Measurements from ENCODE around the gene CHID1.

Gene CHID1

DNA sequence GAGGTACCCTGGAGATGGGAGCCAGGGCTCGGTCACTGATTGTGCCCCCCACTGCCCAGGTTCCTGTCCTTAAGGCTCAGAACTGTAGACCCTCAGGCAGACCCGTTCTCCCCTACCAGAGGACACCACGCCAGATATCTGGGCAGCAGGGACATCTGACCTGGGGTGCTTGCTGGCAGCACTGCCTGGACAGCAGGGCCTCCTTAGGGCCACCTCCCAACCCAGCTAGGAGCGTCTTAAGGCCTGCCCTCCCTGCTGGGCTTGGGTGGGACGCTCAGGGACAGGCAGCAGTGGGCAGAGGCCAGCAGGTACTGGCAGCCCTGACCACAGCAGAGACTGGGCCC lies 71.4 kb downstream of the CHID1 start:
- H3K36me3 ChIP-seq (ENCODE audit: insufficient read depth, low read length) = peaks cover 54% of the 10 kb centered on the region
- H3K27me3 ChIP-seq (ENCODE audit: insufficient read depth, low read length) = no peaks in the 10 kb centered on the region

GRCh38 chr11:838441-839279 lies 72.0 kb downstream of the CHID1 start:
- Histone ChIP-seq H3K36me3 (ENCODE audit: insufficient read depth, low read length) (peaks cover 54% of the 10 kb centered on the region), H2AFZ (ENCODE audit: low read depth, low read length) (no peak overlapping the region), H3K4me3 (ENCODE audit: low read length) (no peak overlapping the region), H3K27me3 (ENCODE audit: insufficient read depth, low read length) (no peaks in the 10 kb centered on the region), H3K4me1 (ENCODE audit: insufficient read depth, low read length) (peaks cover 26% of the 10 kb centered on the region), H3K9me3 (ENCODE audit: low read length) (no peaks in the 10 kb centered on the region)

More for the DNA sequence above, 71.4 kb downstream of the CHID1 start:
- Histone ChIP-seq H2AFZ (ENCODE audit: low read depth, low read length) (no peak overlapping the region), H3K4me3 (ENCODE audit: low read length) (no peak overlapping the region), H3K9me3 (ENCODE audit: low read length) (no peaks in the 10 kb centered on the region), H3K4me1 (ENCODE audit: insufficient read depth, low read length) (peaks cover 28% of the 10 kb centered on the region)

DNA sequence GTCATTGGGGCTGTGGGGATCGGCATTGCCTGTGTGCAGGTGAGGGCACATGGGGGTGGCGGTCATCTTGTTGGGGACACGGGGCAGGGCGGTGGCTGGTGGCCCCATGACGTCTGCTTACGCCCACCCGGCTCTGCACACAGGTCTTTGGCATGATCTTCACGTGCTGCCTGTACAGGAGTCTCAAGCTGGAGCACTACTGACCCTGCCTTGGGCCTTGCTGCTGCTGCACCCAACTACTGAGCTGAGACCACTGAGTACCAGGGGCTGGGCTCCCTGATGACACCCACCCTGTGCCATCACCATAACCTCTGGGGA lies 72.7 kb downstream of the CHID1 start:
- no peaks in the 10 kb centered on the region for H3K27me3 ChIP-seq (ENCODE audit: insufficient read depth, low read length)
- H2AFZ ChIP-seq (ENCODE audit: low read depth, low read length) = no peak overlapping the region
- H3K4me3 ChIP-seq (ENCODE audit: low read length) = no peak overlapping the region
- H3K9me3 ChIP-seq (ENCODE audit: low read length) = no peaks in the 10 kb centered on the region
- H3K4me1 ChIP-seq (ENCODE audit: insufficient read depth, low read length) = peaks cover 25% of the 10 kb centered on the region
- H3K36me3 ChIP-seq (ENCODE audit: insufficient read depth, low read length) = peaks cover 54% of the 10 kb centered on the region

DNA sequence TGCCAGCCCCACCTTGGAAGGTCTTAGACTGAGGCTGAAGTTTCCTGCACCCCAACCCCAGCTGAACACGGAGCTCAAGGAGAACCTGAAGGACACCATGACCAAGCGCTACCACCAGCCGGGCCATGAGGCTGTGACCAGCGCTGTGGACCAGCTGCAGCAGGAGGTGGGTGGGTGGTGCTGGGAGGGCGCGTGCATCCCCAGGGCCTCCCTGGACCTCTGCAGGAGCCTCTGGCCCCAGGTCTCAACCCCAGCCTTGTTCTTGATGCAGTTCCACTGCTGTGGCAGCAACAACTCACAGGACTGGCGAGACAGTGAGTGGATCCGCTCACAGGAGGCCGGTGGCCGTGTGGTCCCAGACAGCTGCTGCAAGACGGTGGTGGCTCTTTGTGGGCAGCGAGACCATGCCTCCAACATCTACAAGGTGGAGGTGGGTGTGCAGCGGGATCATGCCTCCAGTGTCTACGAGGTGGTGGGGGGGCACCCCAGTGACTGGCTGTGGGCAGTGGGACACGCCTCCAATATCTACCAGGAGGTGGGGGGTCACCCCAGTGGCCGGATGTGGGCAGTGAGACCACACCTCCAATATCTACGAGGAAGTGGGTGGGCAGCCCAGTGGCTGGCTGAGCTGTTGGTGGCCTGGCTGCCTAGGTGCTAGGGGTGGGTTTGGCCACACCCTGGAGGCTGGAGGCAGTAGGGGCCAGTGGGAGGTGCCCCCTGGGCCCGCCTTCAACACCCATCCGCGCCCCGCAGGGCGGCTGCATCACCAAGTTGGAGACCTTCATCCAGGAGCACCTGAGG lies 73.2 kb downstream of the CHID1 start:
- Histone ChIP-seq H3K9me3 (ENCODE audit: low read length) (no peaks in the 10 kb centered on the region), H3K27me3 (ENCODE audit: insufficient read depth, low read length) (no peaks in the 10 kb centered on the region), H3K4me3 (ENCODE audit: low read length) (no peak overlapping the region), H3K36me3 (ENCODE audit: insufficient read depth, low read length) (peaks cover 54% of the 10 kb centered on the region), H2AFZ (ENCODE audit: low read depth, low read length) (no peak overlapping the region), H3K4me1 (ENCODE audit: insufficient read depth, low read length) (peaks cover 27% of the 10 kb centered on the region)

- no peaks in the 10 kb centered on the region for H3K27me3 ChIP-seq (ENCODE audit: insufficient read depth, low read length)
- H2AFZ ChIP-seq (ENCODE audit: low read depth, low read length) = no peak overlapping the region
- peaks cover 54% of the 10 kb centered on the region for H3K36me3 ChIP-seq (ENCODE audit: insufficient read depth, low read length)
- peaks cover 34% of the 10 kb centered on the region for H3K4me1 ChIP-seq (ENCODE audit: insufficient read depth, low read length)
- H3K4me3 ChIP-seq (ENCODE audit: low read length) = no peak overlapping the region
- H3K9me3 ChIP-seq (ENCODE audit: low read length) = no peaks in the 10 kb centered on the region
Observed at GRCh38 chr11:836700-837099, 73.9 kb downstream of the CHID1 start.

DNA sequence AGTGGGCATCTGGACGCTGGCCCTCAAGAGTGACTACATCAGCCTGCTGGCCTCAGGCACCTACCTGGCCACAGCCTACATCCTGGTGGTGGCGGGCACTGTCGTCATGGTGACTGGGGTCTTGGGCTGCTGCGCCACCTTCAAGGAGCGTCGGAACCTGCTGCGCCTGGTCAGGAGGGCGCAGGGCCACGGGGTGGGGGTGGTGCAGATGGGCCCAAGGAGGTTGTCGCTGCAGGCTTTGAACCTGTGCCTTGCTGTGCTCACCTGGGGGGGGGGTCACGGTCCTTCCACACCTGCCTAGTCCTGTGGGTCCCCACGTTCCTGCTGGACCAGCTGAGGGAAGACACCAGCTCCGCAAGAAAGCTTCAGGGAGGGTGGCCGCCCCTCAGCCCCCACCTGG lies 74.3 kb downstream of the CHID1 start:
- Histone ChIP-seq H3K36me3 (ENCODE audit: insufficient read depth, low read length) (peaks cover 53% of the 10 kb centered on the region), H3K27me3 (ENCODE audit: insufficient read depth, low read length) (peaks cover 1% of the 10 kb centered on the region), H3K4me1 (ENCODE audit: insufficient read depth, low read length) (peaks cover 36% of the 10 kb centered on the region)

DNA sequence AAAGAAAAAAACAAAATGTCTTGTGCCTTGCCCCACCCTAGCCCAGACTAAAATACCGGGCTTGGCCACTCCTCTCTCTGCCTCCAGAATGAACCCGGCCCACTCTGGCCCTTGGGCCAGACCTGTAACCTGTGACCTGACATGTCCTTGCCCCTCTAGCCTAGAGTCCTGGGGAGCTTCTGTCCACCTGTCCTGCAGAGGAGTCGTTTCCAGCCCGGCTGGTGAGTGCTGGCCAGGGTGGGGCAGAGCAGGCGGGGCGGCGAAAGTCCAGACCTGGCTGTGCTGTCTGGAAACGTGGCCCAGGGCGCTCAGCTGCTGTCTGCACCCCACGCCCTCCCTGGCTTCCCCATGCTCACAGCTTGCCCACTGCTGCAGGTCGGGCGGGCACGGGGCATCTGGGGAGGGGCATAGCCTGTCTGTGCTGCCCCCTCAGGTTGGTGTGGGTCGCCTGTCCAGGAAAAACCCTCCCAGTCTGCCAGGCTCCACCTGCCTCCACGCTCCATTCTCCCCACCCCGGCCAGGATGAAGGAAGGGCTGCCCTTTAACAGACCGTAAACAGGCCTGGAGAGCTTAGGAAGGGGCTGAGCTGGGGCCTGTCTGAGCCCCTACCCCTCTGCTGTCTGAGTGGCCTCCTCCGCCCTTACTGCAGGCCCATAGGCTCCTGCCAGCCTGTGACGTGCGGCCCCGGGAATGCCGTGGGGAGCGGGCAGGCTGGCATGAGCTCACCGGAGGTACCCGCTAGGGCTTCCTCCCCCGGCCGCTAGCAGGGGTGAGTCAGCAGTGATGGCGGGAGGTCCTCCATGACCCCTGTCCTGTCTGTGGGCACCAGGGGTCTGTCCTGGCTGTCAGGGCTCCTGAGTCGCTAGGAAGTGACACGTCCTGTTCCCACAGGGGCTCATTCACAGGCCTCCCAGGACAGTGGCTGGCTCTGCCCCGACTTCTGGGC lies 76.0 kb downstream of the CHID1 start:
- H3K4me3 ChIP-seq (ENCODE audit: low read length) = no peak overlapping the region

More for the DNA sequence above, 74.3 kb downstream of the CHID1 start:
- no peaks in the 10 kb centered on the region for H3K9me3 ChIP-seq (ENCODE audit: low read length)
- H2AFZ ChIP-seq (ENCODE audit: low read depth, low read length) = no peak overlapping the region
- H3K4me3 ChIP-seq (ENCODE audit: low read length) = no peak overlapping the region

GRCh38 chr11:833849-834311 lies 76.7 kb downstream of the CHID1 start:
- no peak overlapping the region for H2AFZ ChIP-seq (ENCODE audit: low read depth, low read length)
- no peaks in the 10 kb centered on the region for H3K9me3 ChIP-seq (ENCODE audit: low read length)
- peaks cover 50% of the 10 kb centered on the region for H3K4me1 ChIP-seq (ENCODE audit: insufficient read depth, low read length)
- H3K36me3 ChIP-seq (ENCODE audit: insufficient read depth, low read length) = peaks cover 29% of the 10 kb centered on the region
- peaks cover 7% of the 10 kb centered on the region for H3K27me3 ChIP-seq (ENCODE audit: insufficient read depth, low read length)
- H3K4me3 ChIP-seq (ENCODE audit: low read length) = peak overlapping the region; percentile 64

More for the DNA sequence above, 76.0 kb downstream of the CHID1 start:
- Histone ChIP-seq H3K9me3 (ENCODE audit: low read length) (no peaks in the 10 kb centered on the region), H3K4me1 (ENCODE audit: insufficient read depth, low read length) (peaks cover 42% of the 10 kb centered on the region), H2AFZ (ENCODE audit: low read depth, low read length) (no peak overlapping the region), H3K36me3 (ENCODE audit: insufficient read depth, low read length) (peaks cover 37% of the 10 kb centered on the region), H3K27me3 (ENCODE audit: insufficient read depth, low read length) (peaks cover 7% of the 10 kb centered on the region)

DNA sequence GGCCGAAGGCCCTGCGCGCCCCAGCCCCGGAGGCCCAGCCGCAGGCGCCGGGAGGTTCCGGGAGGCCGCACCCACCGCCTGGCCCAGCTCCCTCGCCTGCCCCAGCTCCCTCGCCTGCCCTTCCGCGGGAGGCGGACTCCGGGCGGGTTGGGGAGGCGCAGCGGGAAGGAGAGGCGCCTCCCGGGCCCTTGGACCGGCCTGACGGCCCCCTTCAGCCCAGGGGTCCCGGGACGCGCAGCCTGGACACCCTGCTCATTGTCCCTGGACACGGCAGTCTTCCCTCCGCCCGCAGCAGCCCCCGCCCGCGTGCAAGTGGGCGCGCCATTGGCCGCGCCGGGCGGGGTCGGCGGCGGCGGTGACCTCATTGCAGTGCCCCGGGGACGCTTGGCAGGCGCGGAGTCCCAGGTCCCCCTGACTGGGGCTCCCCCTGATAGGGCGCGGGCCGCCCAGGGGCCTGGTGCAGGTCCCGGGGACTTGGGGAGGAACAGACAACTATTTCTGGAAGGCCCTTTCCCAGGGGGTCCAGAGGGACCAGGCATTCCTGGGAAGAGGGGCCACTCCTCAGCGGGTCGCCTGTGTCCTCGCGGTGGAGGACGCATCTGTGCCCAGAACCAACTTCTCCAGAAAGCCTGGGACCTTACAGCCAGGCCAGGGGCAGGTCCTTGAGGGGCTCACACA lies 77.4 kb downstream of the CHID1 start:
- Histone ChIP-seq H3K4me1 (ENCODE audit: insufficient read depth, low read length) (peaks cover 56% of the 10 kb centered on the region), H3K9me3 (ENCODE audit: low read length) (no peaks in the 10 kb centered on the region), H3K4me3 (ENCODE audit: low read length) (peak overlapping the region; percentile 64), H2AFZ (ENCODE audit: low read depth, low read length) (no peak overlapping the region), H3K36me3 (ENCODE audit: insufficient read depth, low read length) (peaks cover 23% of the 10 kb centered on the region), H3K27me3 (ENCODE audit: insufficient read depth, low read length) (peaks cover 7% of the 10 kb centered on the region)

GRCh38 chr11:832529-833113 lies 78.0 kb downstream of the CHID1 start, which contains the start of gene CD151:
Gene CD151, plus strand, starts transcription at chr11:832952. Its CDS starts 3,118 bp downstream, at chr11:836070.
- Histone ChIP-seq H3K27me3 (ENCODE audit: insufficient read depth, low read length) (peaks cover 7% of the 10 kb centered on the region), H2AFZ (ENCODE audit: low read depth, low read length) (no peak within 1 kb of the TSS), H3K36me3 (ENCODE audit: insufficient read depth, low read length) (peaks cover 17% of the 10 kb centered on the region), H3K4me1 (ENCODE audit: insufficient read depth, low read length) (peaks cover 63% of the 10 kb centered on the region), H3K4me3 (ENCODE audit: low read length) (peak within 1 kb of the TSS; percentile 64), H3K9me3 (ENCODE audit: low read length) (no peaks in the 10 kb centered on the region)

DNA sequence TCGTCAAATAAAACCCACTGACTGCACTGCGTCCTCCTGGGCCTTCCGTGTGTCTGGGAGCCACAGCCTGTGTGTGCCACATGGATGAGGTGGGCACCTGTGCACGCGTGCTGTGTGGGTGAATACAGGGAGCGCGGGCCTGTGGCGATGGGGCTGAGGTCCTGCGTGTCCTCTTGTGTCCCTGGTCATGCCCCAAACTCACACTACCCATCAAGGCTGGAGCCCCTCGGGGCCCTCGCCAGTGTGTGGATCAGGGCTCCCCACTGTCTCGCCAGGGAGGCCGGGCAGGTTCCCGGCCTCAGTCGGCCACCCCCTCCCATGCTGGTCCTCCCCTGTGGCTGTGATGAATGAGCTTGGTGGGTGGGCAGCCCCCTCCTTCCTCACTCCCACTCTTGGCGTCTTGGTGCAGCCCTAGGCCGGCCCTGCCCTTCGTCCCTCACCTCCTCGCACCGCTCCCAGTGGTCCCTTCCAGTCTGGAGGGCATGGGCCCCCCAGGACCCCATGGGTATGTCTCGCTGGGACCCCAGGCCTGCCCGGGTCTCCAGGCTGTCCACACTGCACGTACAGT lies 78.6 kb downstream of the CHID1 start:
- Histone ChIP-seq H2AFZ (ENCODE audit: low read depth, low read length) (no peak overlapping the region), H3K36me3 (ENCODE audit: insufficient read depth, low read length) (peaks cover 12% of the 10 kb centered on the region), H3K27me3 (ENCODE audit: insufficient read depth, low read length) (peaks cover 7% of the 10 kb centered on the region), H3K4me1 (ENCODE audit: insufficient read depth, low read length) (peaks cover 68% of the 10 kb centered on the region), H3K9me3 (ENCODE audit: low read length) (no peaks in the 10 kb centered on the region), H3K4me3 (ENCODE audit: low read length) (peak overlapping the region; percentile 64)
